GM18517 (cell line): ENCODE measurements around the gene PCNX1.

Experiments used
- ATAC-seq: cut with Tn5 transposase; IDR thresholded peaks from one replicate; pipeline ENCODE4 v1.9.1; 2021; ENCODE audit warnings: mild to moderate bottlenecking, moderate library complexity; ENCODE audit not compliant: unreplicated experiment

PCNX1 gene

GRCh38 chr14:70888681-70889175 lies 18.5 kb upstream of the PCNX1 start:
- no peak for ATAC-seq

DNA sequence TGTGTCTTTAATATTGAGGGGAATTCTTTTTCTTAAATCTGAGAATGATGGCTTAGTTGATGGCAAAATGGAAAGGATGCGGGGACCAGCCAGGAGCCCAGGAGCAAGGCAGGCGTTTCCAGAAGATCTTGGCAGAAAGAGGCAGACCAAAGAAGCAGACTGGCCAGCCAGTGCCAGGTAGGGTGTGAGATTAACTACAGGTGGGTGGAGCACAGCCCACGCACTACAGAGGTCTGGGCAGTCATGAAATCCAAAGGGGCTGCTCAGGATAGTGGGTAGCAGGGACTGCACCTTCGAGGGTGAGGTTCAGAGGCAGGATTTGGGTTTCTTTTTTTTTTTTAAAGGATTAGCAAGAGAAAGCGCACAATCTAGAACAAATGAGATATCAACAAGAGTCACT lies 17.7 kb upstream of the PCNX1 start:
- ATAC-seq, result no peak

DNA sequence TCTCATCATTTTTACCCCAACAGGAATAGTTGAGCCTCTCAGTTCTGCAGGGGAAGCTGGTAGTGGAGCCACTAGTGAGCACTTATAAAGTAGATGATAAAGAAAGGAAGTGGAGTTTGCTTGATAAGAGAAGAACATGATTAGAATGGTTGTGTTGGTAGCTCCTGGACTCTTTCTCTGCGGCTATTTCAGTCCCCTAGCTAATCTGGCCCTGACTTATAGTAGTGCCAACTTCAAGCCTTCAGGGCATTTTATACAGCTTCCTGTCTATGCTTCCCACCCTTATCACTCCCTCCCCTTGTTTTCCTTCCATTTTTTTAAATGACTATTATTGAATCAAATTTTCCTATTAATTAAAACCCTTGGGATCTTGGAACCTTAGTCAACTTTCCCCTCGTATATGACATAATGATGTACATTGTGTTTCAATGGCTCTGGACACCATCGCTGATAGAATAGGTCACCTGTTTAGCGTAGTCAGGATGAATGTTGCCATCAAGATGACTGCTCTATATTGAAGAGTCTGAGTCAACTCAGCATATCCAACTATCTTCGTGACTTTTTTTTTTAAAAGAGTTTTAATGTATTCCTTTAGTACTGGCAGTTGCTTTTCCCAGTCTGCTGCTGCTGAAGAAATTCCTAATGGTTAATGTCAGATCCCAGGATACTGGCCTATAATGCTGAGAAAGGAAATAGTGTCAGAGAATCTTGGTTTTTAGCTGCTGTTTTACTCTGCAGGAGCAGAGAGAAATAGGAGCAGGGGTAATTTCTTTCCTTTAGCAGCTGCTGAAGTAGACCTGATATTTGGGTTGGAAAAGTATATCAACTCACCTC lies 16.2 kb upstream of the PCNX1 start:
- no peak for ATAC-seq

DNA sequence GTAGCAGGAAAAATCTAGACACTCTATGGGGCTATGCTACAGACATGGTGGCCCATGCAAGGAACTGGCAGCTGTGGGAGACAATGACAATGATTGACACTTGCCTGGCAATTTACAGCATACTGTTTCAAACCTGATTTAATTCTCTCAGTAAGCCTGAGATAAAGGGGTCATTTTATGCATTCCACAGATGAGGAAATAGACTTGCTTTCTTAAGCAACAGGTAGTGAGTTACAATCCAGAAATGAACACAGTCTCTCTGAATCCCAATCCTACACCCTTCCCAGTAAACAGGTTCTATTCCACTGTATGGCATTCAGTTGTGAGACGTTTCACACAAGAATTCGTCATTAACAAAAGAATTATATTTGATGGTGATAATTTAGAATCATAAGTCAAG lies 15.5 kb upstream of the PCNX1 start:
- no peak for ATAC-seq

DNA sequence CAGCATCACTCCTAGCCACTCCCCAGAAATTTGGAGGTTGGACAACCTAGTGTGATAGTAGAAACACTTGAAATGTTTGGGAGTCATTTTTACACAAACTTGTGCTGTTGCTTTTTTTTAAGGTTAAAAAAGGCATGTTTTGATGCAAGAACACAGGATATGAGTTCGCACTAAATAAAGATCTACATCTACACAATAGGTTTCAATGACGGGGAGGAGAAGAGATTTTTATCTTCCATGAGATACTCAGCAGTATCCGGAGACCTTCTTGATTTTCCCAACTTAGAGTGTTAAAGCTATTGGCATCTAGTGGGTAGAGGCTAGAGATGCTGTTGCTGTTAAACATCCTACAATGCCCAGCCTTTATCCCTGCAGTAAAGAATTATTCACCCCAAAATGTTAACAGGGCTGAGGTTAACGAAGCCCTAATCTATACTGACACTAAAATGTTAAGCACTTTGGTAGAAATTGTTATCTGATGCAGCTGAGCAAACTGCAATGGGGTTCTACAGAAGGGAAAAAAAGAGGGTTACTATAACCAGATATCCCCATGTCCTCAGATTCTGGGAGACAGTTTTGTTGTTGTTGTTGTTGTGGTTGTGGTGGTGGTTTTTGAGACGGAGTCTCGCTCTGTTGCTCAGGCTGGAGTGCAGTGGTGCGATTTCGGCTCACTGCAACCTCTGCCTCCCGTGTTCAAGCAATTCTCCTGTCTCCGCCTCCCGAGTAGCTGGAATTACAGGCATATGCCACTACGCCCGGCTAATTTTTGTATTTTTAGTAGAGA lies 14.0 kb upstream of the PCNX1 start:
- ATAC-seq, result no peak

DNA sequence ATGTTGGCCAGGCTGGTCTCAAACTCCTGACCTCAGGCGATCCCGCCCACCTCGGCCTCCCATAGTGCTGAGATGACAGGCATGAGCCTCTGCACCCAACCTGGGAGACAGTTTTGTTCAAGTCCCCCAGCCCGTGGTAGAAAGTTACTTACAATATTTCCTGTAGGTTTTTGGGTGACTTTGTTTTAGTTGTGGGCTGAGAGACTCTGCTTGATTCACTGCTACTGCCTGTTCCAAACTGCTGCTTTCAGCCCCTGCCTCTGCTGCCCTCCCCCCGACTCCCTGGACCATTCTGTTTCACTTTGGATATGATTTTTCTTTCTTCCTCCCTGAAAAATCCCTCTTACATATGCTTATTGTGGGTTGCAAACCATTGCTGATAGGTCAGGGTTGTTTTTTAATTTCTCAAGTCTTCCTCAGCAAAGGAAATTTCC lies 13.4 kb upstream of the PCNX1 start:
- ATAC-seq, result no peak

DNA sequence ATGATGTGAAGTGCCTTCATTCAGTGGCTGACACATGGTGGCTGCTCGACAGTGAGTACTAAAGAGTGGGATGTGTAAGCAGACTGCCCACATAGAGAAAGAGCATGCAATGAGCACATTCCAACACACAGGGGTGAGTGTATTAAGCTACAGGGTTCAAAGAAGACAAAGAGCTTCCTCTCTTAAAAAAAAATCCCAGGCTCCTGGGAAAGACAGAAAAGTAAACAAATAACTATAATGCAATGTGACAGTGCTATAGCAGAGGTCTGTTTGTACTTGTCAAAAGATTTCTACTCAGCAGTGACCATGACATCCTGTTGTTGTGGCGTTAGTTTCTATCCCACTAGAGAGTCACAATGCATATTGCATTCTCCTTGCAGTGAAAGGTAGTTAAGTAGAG lies 12.4 kb upstream of the PCNX1 start:
- ATAC-seq, result no peak

- no peak for ATAC-seq
Measured at GRCh38 chr14:70896317-70896716, 10.9 kb upstream of the PCNX1 start.

- no peak for ATAC-seq
Measured at GRCh38 chr14:70896981-70897380, 10.3 kb upstream of the PCNX1 start.

DNA sequence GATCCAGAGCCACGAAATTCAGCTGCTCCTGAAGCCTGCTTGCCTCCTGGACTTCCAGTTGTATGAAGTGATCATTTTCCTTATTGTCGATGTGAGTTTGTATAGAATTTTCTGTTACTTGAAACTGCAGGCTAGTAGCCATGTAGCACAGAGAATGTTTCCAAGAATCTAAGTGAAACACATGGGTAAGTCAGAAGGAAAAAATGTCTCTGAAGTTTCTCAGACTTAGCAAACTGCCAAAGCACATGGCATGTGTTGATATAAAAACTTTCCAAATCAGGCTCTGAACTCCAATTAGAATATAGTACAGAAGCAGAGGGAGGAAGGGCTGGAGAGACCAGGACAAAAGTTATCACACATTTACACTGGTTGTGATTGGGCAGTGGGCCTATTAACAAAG lies 9.8 kb upstream of the PCNX1 start:
- no peak for ATAC-seq

DNA sequence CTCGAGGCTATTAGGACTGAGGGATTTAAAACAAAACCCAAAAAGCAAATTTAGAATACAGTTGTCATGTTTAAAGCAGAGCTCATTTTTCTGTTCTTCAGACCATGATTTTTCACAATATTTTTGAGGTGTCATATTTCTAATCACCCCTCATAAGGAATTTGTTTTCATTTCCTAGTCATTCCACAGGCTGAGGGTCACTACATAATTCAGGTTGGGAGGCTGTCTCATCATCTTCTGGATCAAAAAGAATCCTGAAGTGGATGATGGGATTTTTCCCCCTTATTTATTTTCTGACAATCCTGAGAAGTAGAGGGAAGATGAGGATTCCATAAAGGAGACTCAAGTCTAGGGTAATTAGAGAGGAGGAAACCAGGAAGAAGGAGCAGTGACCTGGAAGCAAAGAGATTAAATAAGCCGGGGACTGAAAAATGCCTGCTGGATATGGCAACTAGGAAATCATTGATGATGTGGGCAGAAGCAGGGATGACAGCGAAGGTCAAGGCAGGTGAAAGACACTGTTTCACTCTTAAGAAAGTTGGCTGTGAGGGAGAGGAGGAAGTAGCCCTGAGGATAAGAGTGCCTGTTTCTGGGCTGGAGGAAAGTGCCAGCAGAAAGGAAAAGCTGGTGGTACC lies 9.0 kb upstream of the PCNX1 start:
- ATAC-seq, result no peak

DNA sequence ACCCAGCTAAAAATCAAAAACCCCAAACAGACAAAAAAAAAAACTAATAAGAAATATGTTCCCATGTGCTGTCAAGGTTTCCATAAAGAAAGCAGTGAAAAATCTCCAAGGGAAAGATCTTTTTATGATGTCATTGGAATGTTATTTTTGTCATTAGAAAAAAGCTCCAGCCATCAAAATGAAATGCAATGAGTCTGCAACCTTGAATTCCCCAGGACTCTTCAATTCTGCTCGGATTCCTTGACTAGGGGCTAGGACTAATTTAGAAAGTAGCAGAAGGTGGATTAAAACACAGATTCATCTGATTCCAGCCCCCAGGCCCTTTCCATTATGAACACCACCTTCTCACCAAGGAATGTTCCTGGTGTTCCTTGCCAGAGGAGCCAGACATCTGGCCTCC lies 6.0 kb upstream of the PCNX1 start:
- no peak for ATAC-seq

GRCh38 chr14:70902184-70902583 lies 5.1 kb upstream of the PCNX1 start:
- no peak for ATAC-seq

GRCh38 chr14:70904373-70904772 lies 2.9 kb upstream of the PCNX1 start:
- ATAC-seq, result no peak

GRCh38 chr14:70905301-70905700 lies 2.0 kb upstream of the PCNX1 start:
- ATAC-seq, result no peak

- ATAC-seq, result no peak
Measured at GRCh38 chr14:70906793-70907175, 475 bp upstream of the PCNX1 start.

- ATAC-seq, result peak; percentile 29
Measured at GRCh38 chr14:70907996-70908934, 1.0 kb downstream of the PCNX1 start.

- ATAC-seq, result no peak
Measured at GRCh38 chr14:70908935-70909641, 1.8 kb downstream of the PCNX1 start.

GRCh38 chr14:70909733-70910614 lies 2.7 kb downstream of the PCNX1 start:
- ATAC-seq, result no peak
